ENCODE measurements around the gene UBE2L6. TPM values are rescaled to one million over a fixed set of nuclear protein-coding genes. Genes with fewer than 3 reads are reported as not detected.

The UBE2L6 gene
- total RNA-seq, result 17.4 and 40.3 TPM in 2 replicates

GRCh38 chr11:57567515-57568329 is at the start of gene UBE2L6:
Gene UBE2L6 (minus strand): TSS chr11:57567672. CDS start chr11:57567611, 61 bp downstream.

GRCh38 chr11:57597461-57597915 is 30.0 kb upstream of the UBE2L6 start, which contains the start of gene SERPING1:
Gene SERPING1 (plus strand): TSS chr11:57597685. CDS start chr11:57598271, 586 bp downstream.

GRCh38 chr11:57536947-57537619 is 30.4 kb downstream of the UBE2L6 start, which contains the start of gene SMTNL1:
Gene SMTNL1 (plus strand): TSS chr11:57537595. CDS start chr11:57542643, 5,048 bp downstream.

GRCh38 chr11:57530596-57531507 is 36.6 kb downstream of the UBE2L6 start, which contains the start of gene TIMM10:
Gene TIMM10 (minus strand): TSS chr11:57530754. CDS start chr11:57530189, 565 bp downstream.

GRCh38 chr11:57515332-57516060 is 52.0 kb downstream of the UBE2L6 start, which contains the start of gene SLC43A1:
Gene SLC43A1 (minus strand): TSS chr11:57515702. CDS start chr11:57514111, 1,591 bp downstream.

Other genes starting within 250 kb of the UBE2L6 start
- gene TNKS1BP1, start 242.7 kb downstream of the UBE2L6 start, total RNA-seq, result 68.3 and 78.1 TPM in 2 replicates
- 95.3 and 97.3 TPM in 2 replicates for gene SSRP1, start 231.8 kb downstream of the UBE2L6 start, total RNA-seq
- not detected in 2 replicates for gene P2RX3, start 229.3 kb downstream of the UBE2L6 start, total RNA-seq
- not detected in 2 replicates for gene PRG3, start 186.5 kb downstream of the UBE2L6 start, total RNA-seq
- 0.27 TPM in 1 of 2 replicates, not detected in the other for gene PRG2, start 177.0 kb downstream of the UBE2L6 start, total RNA-seq
- gene SLC43A3, start 140.6 kb downstream of the UBE2L6 start, total RNA-seq, result 30.2 and 32.1 TPM in 2 replicates
- under 0.01 TPM in 1 of 2 replicates, not detected in the other for gene RTN4RL2, start 107.1 kb downstream of the UBE2L6 start, total RNA-seq
- gene SLC43A1, start 52.0 kb downstream of the UBE2L6 start, total RNA-seq, result 10.6 and 11.7 TPM in 2 replicates
- 37.5 and 109 TPM in 2 replicates for gene TIMM10, start 36.9 kb downstream of the UBE2L6 start, total RNA-seq
- gene SMTNL1, start 30.1 kb downstream of the UBE2L6 start, total RNA-seq, result not detected in 2 replicates
- 0.09 and 0.56 TPM in 2 replicates for gene SERPING1, start 30.0 kb upstream of the UBE2L6 start, total RNA-seq
- 0.18 and 0.28 TPM in 2 replicates for gene YPEL4, start 82.2 kb upstream of the UBE2L6 start, total RNA-seq
- 21.7 and 22.6 TPM in 2 replicates for gene CLP1, start 90.1 kb upstream of the UBE2L6 start, total RNA-seq
- gene ZDHHC5, start 100.4 kb upstream of the UBE2L6 start, total RNA-seq, result 31.5 and 37.3 TPM in 2 replicates
- gene MED19, start 144.5 kb upstream of the UBE2L6 start, total RNA-seq, result 13.9 and 19.1 TPM in 2 replicates
- 52.0 and 55.1 TPM in 2 replicates for gene TMX2, start 144.9 kb upstream of the UBE2L6 start, total RNA-seq
- 65.7 and 70.2 TPM in 2 replicates for gene SELENOH, start 173.8 kb upstream of the UBE2L6 start, total RNA-seq
- gene BTBD18, start 184.1 kb upstream of the UBE2L6 start, total RNA-seq, result not detected in 2 replicates
- 184 and 247 TPM in 2 replicates for gene CTNND1, start 194.1 kb upstream of the UBE2L6 start, total RNA-seq

Data from endothelial cell of coronary artery (primary cell).